ENCODE results near the gene SLC40A1.

SLC40A1 gene

GRCh38 chr2:189594305-189594704 lies 13.7 kb upstream of the SLC40A1 start:
- Histone ChIP-seq H3K4me1 (ENCODE audit: insufficient read depth, low read length) (peaks cover 2% of the 10 kb centered on the region; the same call in 1 of the 2 replicates), H3K27me3 (ENCODE audit: insufficient read depth, low read length) (no peaks in the 10 kb centered on the region), H3K27ac (ENCODE audit: low read length) (no peak overlapping the region), H3K36me3 (ENCODE audit: insufficient read depth, low read depth, low read length) (no peaks in the 10 kb centered on the region), H3K9me3 (ENCODE audit: insufficient read depth, low read depth, low read length) (no peaks in the 10 kb centered on the region), H3K4me3 (ENCODE audit: low read length) (no peak overlapping the region), H3K9ac (ENCODE audit: low read depth, low read length) (no peak overlapping the region)

GRCh38 chr2:189593115-189593514 lies 12.5 kb upstream of the SLC40A1 start:
- no peaks in the 10 kb centered on the region for H3K27me3 ChIP-seq (ENCODE audit: insufficient read depth, low read length)
- H3K27ac ChIP-seq (ENCODE audit: low read length): no peak overlapping the region
- no peak overlapping the region for H3K9ac ChIP-seq (ENCODE audit: low read depth, low read length)
- H3K4me1 ChIP-seq (ENCODE audit: insufficient read depth, low read length): peaks cover 2% of the 10 kb centered on the region; the same call in 1 of the 2 replicates
- no peak overlapping the region for H3K4me3 ChIP-seq (ENCODE audit: low read length)
- no peaks in the 10 kb centered on the region for H3K9me3 ChIP-seq (ENCODE audit: insufficient read depth, low read depth, low read length)
- no peaks in the 10 kb centered on the region for H3K36me3 ChIP-seq (ENCODE audit: insufficient read depth, low read depth, low read length)

DNA sequence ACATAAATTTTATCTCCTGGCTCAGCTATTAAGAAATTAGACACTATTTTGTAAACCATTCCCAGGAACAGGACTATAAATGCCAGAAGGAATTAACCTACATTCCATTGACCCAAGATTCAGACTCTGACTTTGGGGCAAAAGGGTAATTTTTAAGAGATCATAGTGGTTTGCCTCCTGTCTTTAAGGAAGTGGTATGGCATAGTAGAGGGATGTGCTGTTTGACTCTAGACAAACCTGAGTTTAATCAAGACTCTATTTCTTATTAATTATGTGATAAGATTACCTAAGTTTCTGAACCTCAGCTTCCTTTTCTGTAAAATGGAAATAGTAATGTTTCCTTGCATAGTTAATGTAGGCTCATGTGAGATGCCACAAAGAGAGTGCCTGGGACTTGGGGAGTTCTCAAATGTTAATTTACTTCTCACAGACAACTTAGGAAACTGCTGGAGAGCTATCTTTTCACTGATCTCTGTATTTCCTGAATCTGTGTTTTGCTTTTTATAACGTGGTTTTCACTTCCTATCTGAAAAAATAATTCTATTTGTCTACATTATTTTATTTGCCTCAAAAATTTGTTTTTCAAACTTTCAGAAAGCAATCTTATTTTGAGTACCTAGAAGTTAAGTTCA lies 11.9 kb upstream of the SLC40A1 start:
- Histone ChIP-seq H3K4me1 (ENCODE audit: insufficient read depth, low read length) (peaks cover 2% of the 10 kb centered on the region; the same call in 1 of the 2 replicates), H3K27ac (ENCODE audit: low read length) (no peak overlapping the region), H3K4me3 (ENCODE audit: low read length) (no peak overlapping the region)

GRCh38 chr2:189587780-189588179 lies 7.2 kb upstream of the SLC40A1 start:
- no peak overlapping the region for H3K27ac ChIP-seq (ENCODE audit: low read length)
- H3K36me3 ChIP-seq (ENCODE audit: insufficient read depth, low read depth, low read length): no peaks in the 10 kb centered on the region
- no peak overlapping the region for H3K9ac ChIP-seq (ENCODE audit: low read depth, low read length)
- no peaks in the 10 kb centered on the region; the same call in 1 of the 2 replicates for H3K4me1 ChIP-seq (ENCODE audit: insufficient read depth, low read length)
- H3K4me3 ChIP-seq (ENCODE audit: low read length): no peak overlapping the region
- H3K27me3 ChIP-seq (ENCODE audit: insufficient read depth, low read length): peaks cover 29% of the 10 kb centered on the region
- no peaks in the 10 kb centered on the region for H3K9me3 ChIP-seq (ENCODE audit: insufficient read depth, low read depth, low read length)

More for the DNA sequence above, 11.9 kb upstream of the SLC40A1 start:
- Histone ChIP-seq H3K27me3 (ENCODE audit: insufficient read depth, low read length) (no peaks in the 10 kb centered on the region), H3K9me3 (ENCODE audit: insufficient read depth, low read depth, low read length) (no peaks in the 10 kb centered on the region), H3K36me3 (ENCODE audit: insufficient read depth, low read depth, low read length) (no peaks in the 10 kb centered on the region), H3K9ac (ENCODE audit: low read depth, low read length) (no peak overlapping the region)

DNA sequence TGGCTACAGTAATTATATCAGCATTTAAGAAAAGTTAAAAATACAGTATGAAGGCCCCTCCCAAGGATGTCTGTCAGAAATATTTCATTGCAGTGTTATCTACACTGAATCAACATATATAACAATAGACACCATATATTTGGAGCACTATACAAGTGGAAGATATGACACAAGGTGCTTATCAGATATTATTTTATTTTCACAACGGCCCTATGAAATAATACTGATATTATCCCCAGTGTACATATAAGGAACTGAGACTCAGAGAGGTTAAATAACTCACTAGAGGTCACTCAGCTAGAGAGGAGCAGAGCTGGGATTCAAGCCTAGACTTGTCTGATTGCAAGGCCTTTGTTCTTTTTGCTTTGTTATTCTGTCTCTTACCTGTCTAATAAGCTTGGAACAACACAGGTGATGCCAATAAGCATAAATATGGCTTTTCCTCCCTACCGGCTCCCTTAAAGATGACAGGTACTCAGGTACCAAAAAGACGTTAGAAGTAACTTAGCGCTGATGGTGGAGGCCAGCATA lies 4.7 kb upstream of the SLC40A1 start:
- Histone ChIP-seq H3K9ac (ENCODE audit: low read depth, low read length) (no peak overlapping the region), H3K4me3 (ENCODE audit: low read length) (no peak overlapping the region), H3K27me3 (ENCODE audit: insufficient read depth, low read length) (peaks cover 54% of the 10 kb centered on the region), H3K4me1 (ENCODE audit: insufficient read depth, low read length) (no peaks in the 10 kb centered on the region; the same call in 1 of the 2 replicates), H3K9me3 (ENCODE audit: insufficient read depth, low read depth, low read length) (no peaks in the 10 kb centered on the region), H3K27ac (ENCODE audit: low read length) (no peak overlapping the region), H3K36me3 (ENCODE audit: insufficient read depth, low read depth, low read length) (no peaks in the 10 kb centered on the region)

GRCh38 chr2:189584686-189585085 lies 4.1 kb upstream of the SLC40A1 start:
- Histone ChIP-seq H3K36me3 (ENCODE audit: insufficient read depth, low read depth, low read length) (no peaks in the 10 kb centered on the region), H3K4me1 (ENCODE audit: insufficient read depth, low read length) (no peaks in the 10 kb centered on the region; the same call in 1 of the 2 replicates), H3K27ac (ENCODE audit: low read length) (no peak overlapping the region), H3K9ac (ENCODE audit: low read depth, low read length) (no peak overlapping the region), H3K9me3 (ENCODE audit: insufficient read depth, low read depth, low read length) (no peaks in the 10 kb centered on the region), H3K27me3 (ENCODE audit: insufficient read depth, low read length) (peaks cover 60% of the 10 kb centered on the region), H3K4me3 (ENCODE audit: low read length) (no peak overlapping the region)

DNA sequence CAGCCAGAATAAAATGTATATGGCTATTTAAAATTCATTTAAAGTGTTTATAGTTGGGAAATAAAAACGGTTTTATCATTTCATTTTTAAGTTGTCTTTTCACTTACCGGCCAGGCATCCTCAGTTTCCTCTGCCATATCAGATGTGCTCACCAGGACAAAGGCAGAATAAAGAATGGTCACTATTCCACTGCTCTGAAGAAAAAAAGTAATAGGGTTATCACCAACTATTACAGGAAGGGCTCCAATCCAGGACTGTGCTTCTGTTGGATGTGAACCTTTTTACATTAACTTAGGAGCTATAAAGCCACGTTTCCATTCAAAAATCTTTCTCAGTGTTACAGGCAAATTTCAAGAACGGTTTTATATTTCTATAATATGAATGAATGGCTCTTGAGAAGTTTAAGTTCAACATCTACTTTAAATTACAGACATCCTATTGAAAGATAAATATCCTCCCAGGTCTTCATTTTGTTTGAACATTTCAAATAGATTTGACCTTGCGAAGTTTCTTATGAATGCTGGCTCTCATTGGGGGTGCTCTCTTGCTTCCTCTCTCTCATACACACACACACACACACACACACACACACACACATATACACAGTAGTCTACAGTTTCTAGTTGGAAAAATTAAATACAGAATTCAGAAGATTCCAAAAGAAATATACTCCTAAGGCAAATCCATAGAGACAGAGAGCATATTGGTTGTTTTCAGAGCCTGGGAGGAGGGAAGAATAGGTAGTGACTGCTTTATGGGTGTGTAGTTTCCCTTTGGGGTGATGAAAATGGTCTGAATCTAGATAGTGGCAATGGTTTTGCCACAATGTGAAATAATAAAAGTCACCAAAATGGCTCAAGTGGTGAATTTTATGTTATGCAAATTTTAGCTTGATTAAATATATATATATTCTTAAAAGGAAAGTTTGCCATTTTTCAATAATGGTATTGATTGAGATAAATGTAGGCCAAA lies 2.9 kb upstream of the SLC40A1 start:
- Histone ChIP-seq H3K36me3 (ENCODE audit: insufficient read depth, low read depth, low read length) (no peaks in the 10 kb centered on the region), H3K4me1 (ENCODE audit: insufficient read depth, low read length) (no peaks in the 10 kb centered on the region; the same call in 1 of the 2 replicates), H3K4me3 (ENCODE audit: low read length) (no peak overlapping the region), H3K27ac (ENCODE audit: low read length) (no peak overlapping the region), H3K27me3 (ENCODE audit: insufficient read depth, low read length) (peaks cover 72% of the 10 kb centered on the region), H3K9me3 (ENCODE audit: insufficient read depth, low read depth, low read length) (no peaks in the 10 kb centered on the region), H3K9ac (ENCODE audit: low read depth, low read length) (no peak overlapping the region)

DNA sequence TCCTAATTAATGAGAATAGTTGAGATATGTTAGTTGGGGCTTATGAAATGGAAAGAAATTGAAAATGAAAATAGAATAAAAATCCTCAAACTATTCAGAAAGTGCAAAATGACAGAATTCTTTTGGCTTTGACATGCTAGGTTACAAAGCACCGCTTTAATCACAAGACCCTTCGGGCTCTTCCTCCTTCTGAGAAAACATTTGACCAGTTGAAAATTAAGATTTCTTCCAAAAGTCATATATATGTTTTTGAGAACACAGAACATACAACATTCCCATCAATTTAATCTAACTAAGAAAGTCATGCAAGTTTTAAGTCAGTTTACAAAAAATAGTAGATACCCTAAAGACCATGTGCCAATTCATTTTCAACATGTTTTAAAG lies 2.2 kb upstream of the SLC40A1 start:
- no peaks in the 10 kb centered on the region; the same call in 1 of the 2 replicates for H3K4me1 ChIP-seq (ENCODE audit: insufficient read depth, low read length)
- peaks cover 79% of the 10 kb centered on the region for H3K27me3 ChIP-seq (ENCODE audit: insufficient read depth, low read length)

DNA sequence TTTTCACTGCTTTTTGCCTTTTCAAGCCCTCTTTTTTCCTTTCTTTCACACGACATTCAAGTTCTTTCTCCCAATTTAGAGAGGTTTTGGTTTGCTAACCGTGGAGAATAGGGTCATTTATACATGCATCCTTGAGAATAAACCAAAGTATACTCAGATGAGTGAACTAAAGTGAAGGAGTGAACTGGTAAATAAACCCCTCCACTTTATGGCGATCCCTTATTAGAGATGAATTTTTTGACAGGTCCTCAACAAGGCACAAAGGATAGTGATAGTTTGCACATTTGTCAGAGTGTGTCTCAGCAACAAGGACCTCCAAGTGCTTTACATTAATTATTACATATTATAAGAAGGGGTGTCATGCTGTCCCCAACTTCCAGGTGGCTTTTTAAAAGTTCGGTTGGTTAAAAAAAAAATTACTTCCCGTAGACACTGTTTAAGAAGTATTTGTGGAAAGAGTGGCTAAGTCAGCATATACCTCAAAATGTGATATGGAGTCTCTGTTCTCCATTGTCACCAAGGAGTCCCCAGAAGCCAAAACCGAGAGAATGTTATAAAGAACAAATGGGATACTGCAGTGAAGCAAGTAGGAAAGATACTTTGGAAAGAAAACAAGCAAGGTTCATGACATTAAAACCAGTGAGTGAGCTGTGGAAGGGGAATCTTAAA lies 1.7 kb upstream of the SLC40A1 start:
- H3K27me3 ChIP-seq (ENCODE audit: insufficient read depth, low read length): peaks cover 85% of the 10 kb centered on the region

More for the DNA sequence above, 2.2 kb upstream of the SLC40A1 start:
- Histone ChIP-seq H3K9me3 (ENCODE audit: insufficient read depth, low read depth, low read length) (no peaks in the 10 kb centered on the region), H3K9ac (ENCODE audit: low read depth, low read length) (no peak overlapping the region), H3K4me3 (ENCODE audit: low read length) (no peak overlapping the region), H3K36me3 (ENCODE audit: insufficient read depth, low read depth, low read length) (no peaks in the 10 kb centered on the region), H3K27ac (ENCODE audit: low read length) (no peak overlapping the region)

GRCh38 chr2:189581354-189582139 lies 961 bp upstream of the SLC40A1 start:
- Histone ChIP-seq H3K9ac (ENCODE audit: low read depth, low read length) (no peak overlapping the region), H3K4me3 (ENCODE audit: low read length) (peak overlapping the region; percentile 59), H3K9me3 (ENCODE audit: insufficient read depth, low read depth, low read length) (no peaks in the 10 kb centered on the region), H3K27ac (ENCODE audit: low read length) (no peak overlapping the region), H3K36me3 (ENCODE audit: insufficient read depth, low read depth, low read length) (no peaks in the 10 kb centered on the region), H3K27me3 (ENCODE audit: insufficient read depth, low read length) (peaks cover 92% of the 10 kb centered on the region), H3K4me1 (ENCODE audit: insufficient read depth, low read length) (no peaks in the 10 kb centered on the region; the same call in 1 of the 2 replicates)

More for the DNA sequence above, 1.7 kb upstream of the SLC40A1 start:
- H3K36me3 ChIP-seq (ENCODE audit: insufficient read depth, low read depth, low read length): no peaks in the 10 kb centered on the region
- H3K9me3 ChIP-seq (ENCODE audit: insufficient read depth, low read depth, low read length): no peaks in the 10 kb centered on the region
- H3K9ac ChIP-seq (ENCODE audit: low read depth, low read length): no peak overlapping the region
- H3K4me3 ChIP-seq (ENCODE audit: low read length): no peak overlapping the region
- H3K27ac ChIP-seq (ENCODE audit: low read length): no peak overlapping the region
- H3K4me1 ChIP-seq (ENCODE audit: insufficient read depth, low read length): no peaks in the 10 kb centered on the region; the same call in 1 of the 2 replicates

All from iPS-20b (cell line).